ENCODE results near the gene KCNJ2.

Gene KCNJ2

DNA sequence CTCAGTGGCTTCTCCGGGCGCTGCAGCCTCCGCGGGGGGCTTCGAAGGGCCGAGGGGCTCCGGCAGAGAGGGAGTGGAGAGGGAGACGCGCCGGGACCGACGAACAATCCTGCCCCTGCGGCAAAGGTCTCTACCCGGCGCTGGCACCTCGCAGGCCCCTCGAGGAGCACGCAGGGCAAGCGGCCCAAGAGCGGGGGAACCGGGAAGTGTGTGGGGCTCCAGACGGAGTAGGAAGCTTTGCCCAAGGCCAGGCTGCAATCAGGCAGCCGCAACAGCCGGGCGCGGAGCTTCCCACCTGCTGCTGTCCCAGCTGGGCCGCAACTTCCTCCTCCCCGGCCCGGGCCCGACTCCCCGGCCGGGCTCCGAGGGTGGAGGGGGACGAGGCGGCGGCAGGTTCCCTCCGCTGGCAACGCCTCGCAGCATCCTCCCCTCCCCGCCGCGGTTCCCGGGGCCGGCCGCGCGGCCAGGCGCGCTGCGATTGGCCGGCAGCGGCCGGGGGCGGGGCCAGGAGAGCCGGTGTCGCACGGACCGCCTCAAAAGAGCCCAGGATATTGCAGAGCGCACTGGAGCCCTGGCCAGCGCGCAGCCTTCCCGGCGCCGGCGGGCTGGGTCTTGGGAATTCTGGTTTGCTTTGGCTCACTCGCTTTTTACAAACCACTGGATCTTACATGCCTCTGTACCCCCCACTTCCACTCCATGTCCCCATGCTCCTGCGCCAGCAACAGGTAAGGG, at the start of gene KCNJ2:
TSS of gene KCNJ2 (plus strand) at position 556 of the 732 bp plus-strand sequence. CDS start 5,508 bp downstream, outside the sequence.
- H3K27me3 ChIP-seq (ENCODE audit: control insufficient read depth in 1 of 2, insufficient read depth in 2 of 2, low read length in 2 of 2): peaks cover 2 to 6% of the 10 kb centered on the region in 2 donors
- H3K27ac ChIP-seq (ENCODE audit: low read depth, low read length): peak within 1 kb of the TSS; percentile 26
- H3K36me3 ChIP-seq (ENCODE audit: control insufficient read depth in 1 of 2, insufficient read depth in 2 of 2, low read length in 2 of 2): no peaks in the 10 kb centered on the region
- H3K9me3 ChIP-seq (ENCODE audit: control insufficient read depth in 1 of 2, low read length in 2 of 2): no peaks in the 10 kb centered on the region
- peak within 1 kb of the TSS; percentile 60 to 77 for H3K9ac ChIP-seq (ENCODE audit: low read depth in 1 of 2, low read length in 2 of 2)
- peaks cover 7 to 25% of the 10 kb centered on the region in 2 donors for H3K4me1 ChIP-seq (ENCODE audit: control insufficient read depth in 1 of 2, insufficient read depth in 2 of 2, low read length in 2 of 2)
- peak within 1 kb of the TSS; percentile 80 to 86 for H3K4me3 ChIP-seq (ENCODE audit: low read depth in 1 of 2, low read length in 2 of 2)

DNA sequence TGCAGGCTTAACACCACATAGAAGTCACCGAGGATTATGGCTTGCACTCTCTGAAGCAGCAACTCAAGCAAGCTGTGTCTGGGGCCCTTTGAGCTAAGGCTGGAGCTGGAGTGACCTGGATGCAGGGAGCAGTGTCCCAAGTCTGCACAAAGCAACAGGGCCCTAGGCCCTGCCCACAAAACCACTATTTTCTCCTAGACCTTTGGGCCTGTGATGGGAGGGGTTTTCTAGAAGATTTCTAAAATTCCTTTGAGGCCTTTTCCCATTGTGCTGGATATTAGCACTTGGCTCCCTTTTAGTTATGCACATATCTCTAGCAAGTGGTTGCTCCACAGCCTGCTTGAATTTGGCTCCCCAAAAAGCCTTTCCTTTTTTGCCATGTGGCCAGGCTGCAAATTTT, 49.8 kb upstream of the KCNJ2 start:
- H3K36me3 ChIP-seq (ENCODE audit: control insufficient read depth in 1 of 2, insufficient read depth in 2 of 2, low read length in 2 of 2): no peaks in the 10 kb centered on the region
- H3K27ac ChIP-seq (ENCODE audit: low read depth, low read length): no peak overlapping the region
- no peaks in the 10 kb centered on the region for H3K9me3 ChIP-seq (ENCODE audit: control insufficient read depth in 1 of 2, low read length in 2 of 2)
- H3K4me3 ChIP-seq (ENCODE audit: low read depth in 1 of 2, low read length in 2 of 2): no peak overlapping the region
- no peak overlapping the region for H3K9ac ChIP-seq (ENCODE audit: low read depth in 1 of 2, low read length in 2 of 2)
- H3K27me3 ChIP-seq (ENCODE audit: control insufficient read depth in 1 of 2, insufficient read depth in 2 of 2, low read length in 2 of 2): no peaks in the 10 kb centered on the region
- H3K4me1 ChIP-seq (ENCODE audit: control insufficient read depth in 1 of 2, insufficient read depth in 2 of 2, low read length in 2 of 2): peaks cover 8 to 15% of the 10 kb centered on the region in 2 donors

- Histone ChIP-seq H3K4me1 (ENCODE audit: control insufficient read depth in 1 of 2, insufficient read depth in 2 of 2, low read length in 2 of 2) (peaks cover 8 to 16% of the 10 kb centered on the region in 2 donors), H3K9ac (ENCODE audit: low read depth in 1 of 2, low read length in 2 of 2) (no peak overlapping the region), H3K27me3 (ENCODE audit: control insufficient read depth in 1 of 2, insufficient read depth in 2 of 2, low read length in 2 of 2) (no peaks in the 10 kb centered on the region), H3K4me3 (ENCODE audit: low read depth in 1 of 2, low read length in 2 of 2) (no peak overlapping the region), H3K36me3 (ENCODE audit: control insufficient read depth in 1 of 2, insufficient read depth in 2 of 2, low read length in 2 of 2) (no peaks in the 10 kb centered on the region), H3K9me3 (ENCODE audit: control insufficient read depth in 1 of 2, low read length in 2 of 2) (no peaks in the 10 kb centered on the region), H3K27ac (ENCODE audit: low read depth, low read length) (no peak overlapping the region)
Observed at GRCh38 chr17:70119983-70120382, 49.3 kb upstream of the KCNJ2 start.

GRCh38 chr17:70120425-70120824, 48.9 kb upstream of the KCNJ2 start:
- no peak overlapping the region for H3K9ac ChIP-seq (ENCODE audit: low read depth in 1 of 2, low read length in 2 of 2)
- H3K4me1 ChIP-seq (ENCODE audit: control insufficient read depth in 1 of 2, insufficient read depth in 2 of 2, low read length in 2 of 2): peaks cover 8 to 16% of the 10 kb centered on the region in 2 donors
- H3K4me3 ChIP-seq (ENCODE audit: low read depth in 1 of 2, low read length in 2 of 2): no peak overlapping the region
- H3K36me3 ChIP-seq (ENCODE audit: control insufficient read depth in 1 of 2, insufficient read depth in 2 of 2, low read length in 2 of 2): no peaks in the 10 kb centered on the region
- no peaks in the 10 kb centered on the region for H3K9me3 ChIP-seq (ENCODE audit: control insufficient read depth in 1 of 2, low read length in 2 of 2)
- H3K27me3 ChIP-seq (ENCODE audit: control insufficient read depth in 1 of 2, insufficient read depth in 2 of 2, low read length in 2 of 2): no peaks in the 10 kb centered on the region
- no peak overlapping the region for H3K27ac ChIP-seq (ENCODE audit: low read depth, low read length)

- no peak overlapping the region for H3K4me3 ChIP-seq (ENCODE audit: low read depth in 1 of 2, low read length in 2 of 2)
- H3K4me1 ChIP-seq (ENCODE audit: control insufficient read depth in 1 of 2, insufficient read depth in 2 of 2, low read length in 2 of 2): peaks cover 8 to 16% of the 10 kb centered on the region in 2 donors
- no peak overlapping the region for H3K9ac ChIP-seq (ENCODE audit: low read depth in 1 of 2, low read length in 2 of 2)
- no peaks in the 10 kb centered on the region for H3K27me3 ChIP-seq (ENCODE audit: control insufficient read depth in 1 of 2, insufficient read depth in 2 of 2, low read length in 2 of 2)
- H3K9me3 ChIP-seq (ENCODE audit: control insufficient read depth in 1 of 2, low read length in 2 of 2): no peaks in the 10 kb centered on the region
- no peak overlapping the region for H3K27ac ChIP-seq (ENCODE audit: low read depth, low read length)
- H3K36me3 ChIP-seq (ENCODE audit: control insufficient read depth in 1 of 2, insufficient read depth in 2 of 2, low read length in 2 of 2): no peaks in the 10 kb centered on the region
Observed at GRCh38 chr17:70121126-70121525, 48.2 kb upstream of the KCNJ2 start.

- Histone ChIP-seq H3K4me1 (ENCODE audit: control insufficient read depth in 1 of 2, insufficient read depth in 2 of 2, low read length in 2 of 2) (peaks cover 8 to 16% of the 10 kb centered on the region in 2 donors), H3K36me3 (ENCODE audit: control insufficient read depth in 1 of 2, insufficient read depth in 2 of 2, low read length in 2 of 2) (no peaks in the 10 kb centered on the region), H3K9me3 (ENCODE audit: control insufficient read depth in 1 of 2, low read length in 2 of 2) (no peaks in the 10 kb centered on the region), H3K9ac (ENCODE audit: low read depth in 1 of 2, low read length in 2 of 2) (no peak overlapping the region), H3K27ac (ENCODE audit: low read depth, low read length) (no peak overlapping the region), H3K4me3 (ENCODE audit: low read depth in 1 of 2, low read length in 2 of 2) (no peak overlapping the region), H3K27me3 (ENCODE audit: control insufficient read depth in 1 of 2, insufficient read depth in 2 of 2, low read length in 2 of 2) (no peaks in the 10 kb centered on the region)
Observed at GRCh38 chr17:70123193-70123592, 46.1 kb upstream of the KCNJ2 start.

- Histone ChIP-seq H3K36me3 (ENCODE audit: control insufficient read depth in 1 of 2, insufficient read depth in 2 of 2, low read length in 2 of 2) (no peaks in the 10 kb centered on the region), H3K9ac (ENCODE audit: low read depth in 1 of 2, low read length in 2 of 2) (no peak overlapping the region), H3K27ac (ENCODE audit: low read depth, low read length) (no peak overlapping the region), H3K9me3 (ENCODE audit: control insufficient read depth in 1 of 2, low read length in 2 of 2) (no peaks in the 10 kb centered on the region), H3K27me3 (ENCODE audit: control insufficient read depth in 1 of 2, insufficient read depth in 2 of 2, low read length in 2 of 2) (no peaks in the 10 kb centered on the region), H3K4me1 (ENCODE audit: control insufficient read depth in 1 of 2, insufficient read depth in 2 of 2, low read length in 2 of 2) (peaks cover 8 to 16% of the 10 kb centered on the region in 2 donors), H3K4me3 (ENCODE audit: low read depth in 1 of 2, low read length in 2 of 2) (no peak overlapping the region)
Observed at GRCh38 chr17:70124723-70125122, 44.6 kb upstream of the KCNJ2 start.

DNA sequence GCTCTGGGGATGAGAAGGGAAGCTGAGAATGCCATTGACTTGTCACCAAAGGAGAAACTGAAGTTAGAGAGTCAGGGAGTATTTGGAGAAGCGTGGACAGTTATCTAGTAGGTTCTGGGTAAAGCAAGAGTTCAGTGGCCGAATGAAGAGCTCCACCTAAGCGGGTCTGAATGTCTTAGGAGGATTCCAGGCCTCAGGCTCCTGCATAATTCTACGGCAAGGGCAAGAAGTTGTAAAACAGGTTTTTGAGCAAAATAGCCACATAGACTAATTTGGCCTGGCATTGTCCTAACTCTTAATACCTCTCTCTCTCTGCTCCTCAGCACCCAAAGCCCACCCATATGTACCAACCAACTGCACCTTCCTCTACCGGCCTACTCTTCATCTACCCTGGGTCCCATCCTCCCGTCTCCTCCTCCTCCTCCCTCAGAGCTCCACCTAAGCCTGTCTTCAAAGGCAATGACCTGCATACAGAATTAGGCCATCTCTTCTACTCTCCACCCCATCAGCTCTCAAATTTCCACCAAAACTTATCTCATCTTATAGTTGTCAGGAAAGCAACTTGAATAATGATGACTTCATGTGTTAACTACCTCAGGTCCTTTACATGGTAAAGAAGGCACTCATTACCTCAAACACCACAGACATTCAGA, 42.0 kb upstream of the KCNJ2 start:
- no peaks in the 10 kb centered on the region for H3K9me3 ChIP-seq (ENCODE audit: control insufficient read depth in 1 of 2, low read length in 2 of 2)
- H3K27me3 ChIP-seq (ENCODE audit: control insufficient read depth in 1 of 2, insufficient read depth in 2 of 2, low read length in 2 of 2): no peaks in the 10 kb centered on the region
- no peak overlapping the region for H3K27ac ChIP-seq (ENCODE audit: low read depth, low read length)
- H3K4me1 ChIP-seq (ENCODE audit: control insufficient read depth in 1 of 2, insufficient read depth in 2 of 2, low read length in 2 of 2): peaks cover 8 to 16% of the 10 kb centered on the region in 2 donors
- H3K4me3 ChIP-seq (ENCODE audit: low read depth in 1 of 2, low read length in 2 of 2): no peak overlapping the region
- H3K9ac ChIP-seq (ENCODE audit: low read depth in 1 of 2, low read length in 2 of 2): no peak overlapping the region
- H3K36me3 ChIP-seq (ENCODE audit: control insufficient read depth in 1 of 2, insufficient read depth in 2 of 2, low read length in 2 of 2): no peaks in the 10 kb centered on the region

GRCh38 chr17:70128727-70129238, 40.5 kb upstream of the KCNJ2 start:
- H3K27ac ChIP-seq (ENCODE audit: low read depth, low read length): no peak overlapping the region
- H3K9ac ChIP-seq (ENCODE audit: low read depth in 1 of 2, low read length in 2 of 2): no peak overlapping the region
- no peaks in the 10 kb centered on the region for H3K27me3 ChIP-seq (ENCODE audit: control insufficient read depth in 1 of 2, insufficient read depth in 2 of 2, low read length in 2 of 2)
- peaks cover under 1 to 9% of the 10 kb centered on the region in 2 donors for H3K4me1 ChIP-seq (ENCODE audit: control insufficient read depth in 1 of 2, insufficient read depth in 2 of 2, low read length in 2 of 2)
- no peaks in the 10 kb centered on the region for H3K9me3 ChIP-seq (ENCODE audit: control insufficient read depth in 1 of 2, low read length in 2 of 2)
- H3K4me3 ChIP-seq (ENCODE audit: low read depth in 1 of 2, low read length in 2 of 2): no peak overlapping the region
- H3K36me3 ChIP-seq (ENCODE audit: control insufficient read depth in 1 of 2, insufficient read depth in 2 of 2, low read length in 2 of 2): no peaks in the 10 kb centered on the region

DNA sequence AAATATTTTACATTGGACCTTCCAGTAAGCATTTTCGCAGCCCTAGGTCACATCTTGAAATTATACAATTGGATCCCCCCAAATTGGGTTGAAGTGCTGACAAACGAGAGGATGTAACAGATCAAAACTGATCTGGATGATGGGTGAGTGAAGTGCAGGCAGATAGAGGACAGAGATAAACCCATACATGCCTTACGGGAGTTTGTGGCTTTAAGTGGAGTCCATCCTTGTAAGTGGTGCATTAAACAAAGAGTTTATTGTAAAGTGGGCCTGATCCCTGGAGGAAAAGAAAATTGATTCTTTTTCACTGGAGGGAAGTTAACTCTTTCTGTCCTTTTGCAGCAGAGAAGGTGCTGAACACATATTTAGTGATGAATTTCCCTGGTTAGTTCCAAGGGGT, 39.0 kb upstream of the KCNJ2 start:
- Histone ChIP-seq H3K27me3 (ENCODE audit: control insufficient read depth in 1 of 2, insufficient read depth in 2 of 2, low read length in 2 of 2) (no peaks in the 10 kb centered on the region), H3K36me3 (ENCODE audit: control insufficient read depth in 1 of 2, insufficient read depth in 2 of 2, low read length in 2 of 2) (no peaks in the 10 kb centered on the region), H3K27ac (ENCODE audit: low read depth, low read length) (no peak overlapping the region), H3K9me3 (ENCODE audit: control insufficient read depth in 1 of 2, low read length in 2 of 2) (no peaks in the 10 kb centered on the region), H3K4me1 (ENCODE audit: control insufficient read depth in 1 of 2, insufficient read depth in 2 of 2, low read length in 2 of 2) (no peaks in the 10 kb centered on the region), H3K4me3 (ENCODE audit: low read depth in 1 of 2, low read length in 2 of 2) (no peak overlapping the region), H3K9ac (ENCODE audit: low read depth in 1 of 2, low read length in 2 of 2) (no peak overlapping the region)
